DMS114 treated with DMSO at 0.1 percent for 48 hours (cell line): ENCODE measurements around the gene CCDC40.

Experiments used
- DNase-seq: peaks from one replicate; lab custom pipeline; 2025; ENCODE audit not compliant: unreplicated experiment; lab: John Stamatoyannopoulos, UW

CCDC40 gene

DNA sequence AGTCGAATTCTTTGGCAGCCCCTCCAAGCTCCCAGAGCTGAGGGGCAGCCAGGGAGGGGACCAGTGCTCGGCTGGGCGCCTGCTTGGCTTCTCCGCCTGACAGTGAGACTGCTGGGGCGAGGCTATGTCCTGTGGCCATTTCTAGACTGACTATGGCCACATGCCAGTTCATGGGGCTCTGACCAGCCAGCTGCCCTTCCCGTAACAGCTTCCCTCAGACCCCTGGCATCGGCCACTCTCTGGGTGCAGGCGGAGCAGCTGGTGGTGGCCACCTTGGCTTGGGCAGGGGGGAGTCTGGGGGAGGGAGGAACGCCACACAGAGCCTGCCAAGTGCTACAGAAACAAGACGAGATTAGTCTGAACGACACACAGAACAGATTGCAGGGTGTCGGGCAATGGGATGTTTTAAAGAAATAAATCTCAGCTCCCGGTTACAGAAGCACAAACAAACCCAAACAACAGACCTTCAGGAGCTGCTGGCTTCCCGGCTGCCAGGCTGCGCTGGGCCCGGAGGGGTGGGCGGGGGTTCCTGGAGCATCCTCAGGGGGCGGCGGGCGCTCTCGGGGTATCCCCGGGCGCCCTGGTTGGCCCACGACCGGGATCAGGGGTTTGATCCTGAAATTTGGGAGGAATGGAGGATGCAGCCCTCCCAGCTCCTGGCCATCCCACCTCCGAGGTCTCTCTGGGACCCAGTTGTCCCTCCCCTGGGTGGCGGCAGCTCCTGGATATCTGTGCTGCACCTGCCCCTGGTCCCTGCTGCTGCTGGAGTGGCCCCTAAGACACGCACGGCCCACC, 35.3 kb upstream of the CCDC40 start:
- no peak for DNase-seq

DNA sequence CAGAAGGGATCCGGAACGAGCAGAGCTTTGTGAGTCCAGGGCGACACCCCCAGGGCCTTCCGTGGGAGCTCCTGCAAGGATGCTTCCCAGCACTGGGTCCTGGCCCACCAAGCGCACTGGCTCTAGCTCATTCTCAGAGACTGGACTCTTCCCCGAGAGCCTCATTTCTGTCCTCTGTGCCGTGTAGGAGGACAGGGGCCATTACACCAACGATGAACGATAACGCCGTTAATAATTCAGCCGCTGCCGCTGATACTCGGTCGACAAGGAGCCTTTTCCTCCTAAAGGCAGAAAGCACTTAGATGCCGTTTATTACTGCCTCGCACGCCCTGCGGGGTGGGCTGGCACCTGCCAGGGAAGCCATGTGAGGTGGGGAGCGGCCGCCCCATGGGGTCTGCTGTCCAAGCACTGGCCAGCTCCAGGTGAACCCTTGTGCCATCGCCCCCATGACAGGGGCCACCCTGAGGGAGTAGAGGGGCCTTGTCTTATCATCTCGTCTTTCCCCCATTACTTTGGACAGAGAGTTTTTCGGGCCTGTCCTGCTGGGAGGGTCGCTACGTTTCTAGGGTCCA, 34.3 kb upstream of the CCDC40 start:
- no peak for DNase-seq

DNA sequence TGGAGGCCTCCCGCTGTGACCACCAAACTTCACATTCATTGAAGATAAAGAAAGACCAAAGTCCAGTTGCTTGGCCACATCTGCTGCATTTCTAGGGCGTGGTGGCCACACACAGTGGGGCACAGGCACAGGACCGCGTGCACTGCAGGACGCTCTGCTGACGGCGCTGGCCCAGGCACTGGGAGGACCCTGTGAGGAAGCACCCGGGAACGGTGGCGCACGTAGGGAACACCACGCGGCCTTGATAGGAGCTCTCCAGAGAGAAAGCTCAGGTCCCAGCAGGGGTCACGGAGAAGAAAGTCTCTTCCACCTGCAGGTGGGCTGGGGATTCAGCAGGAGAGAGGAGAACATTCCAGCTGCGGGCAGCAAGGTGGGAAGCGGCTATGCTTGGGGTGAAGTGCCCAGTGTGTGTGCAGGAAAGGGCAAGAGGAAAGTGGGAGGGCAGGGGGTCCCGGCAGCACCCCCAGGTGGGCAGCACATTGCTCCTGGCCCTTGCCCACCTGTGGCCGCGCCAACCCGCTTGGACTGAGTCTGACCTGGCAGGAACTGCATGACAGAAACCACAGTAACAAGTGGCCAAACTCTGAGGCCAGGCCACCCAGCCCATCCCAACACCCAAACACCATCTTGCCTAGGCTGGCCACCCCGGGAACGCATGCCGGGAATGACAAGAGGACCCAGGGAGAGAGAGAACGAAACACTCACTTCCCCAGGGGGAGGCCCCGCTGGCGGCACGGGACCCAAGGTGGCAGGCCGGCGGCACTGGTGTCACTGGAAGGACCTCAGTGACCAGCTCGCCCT, 33.6 kb upstream of the CCDC40 start:
- DNase-seq: no peak

DNA sequence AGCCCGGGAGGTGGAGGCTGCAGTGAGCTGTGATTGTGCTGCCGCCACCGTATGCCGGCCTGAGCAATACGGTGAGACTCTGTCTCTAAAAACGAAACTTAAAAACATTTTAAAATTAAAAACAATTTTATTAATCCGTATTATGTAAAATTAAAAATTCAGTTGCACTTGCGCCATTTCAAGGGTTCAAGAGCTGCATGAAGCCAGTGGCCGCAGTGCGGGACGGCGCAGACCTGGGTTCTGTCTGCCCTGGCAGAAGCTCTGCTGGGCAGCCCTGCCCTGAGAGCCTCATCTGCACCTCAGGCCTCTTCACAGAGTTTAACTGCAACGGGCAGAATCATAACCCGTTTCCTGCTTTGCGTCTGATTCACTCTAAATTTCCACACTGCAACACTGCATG, 32.5 kb upstream of the CCDC40 start:
- DNase-seq: no peak

DNA sequence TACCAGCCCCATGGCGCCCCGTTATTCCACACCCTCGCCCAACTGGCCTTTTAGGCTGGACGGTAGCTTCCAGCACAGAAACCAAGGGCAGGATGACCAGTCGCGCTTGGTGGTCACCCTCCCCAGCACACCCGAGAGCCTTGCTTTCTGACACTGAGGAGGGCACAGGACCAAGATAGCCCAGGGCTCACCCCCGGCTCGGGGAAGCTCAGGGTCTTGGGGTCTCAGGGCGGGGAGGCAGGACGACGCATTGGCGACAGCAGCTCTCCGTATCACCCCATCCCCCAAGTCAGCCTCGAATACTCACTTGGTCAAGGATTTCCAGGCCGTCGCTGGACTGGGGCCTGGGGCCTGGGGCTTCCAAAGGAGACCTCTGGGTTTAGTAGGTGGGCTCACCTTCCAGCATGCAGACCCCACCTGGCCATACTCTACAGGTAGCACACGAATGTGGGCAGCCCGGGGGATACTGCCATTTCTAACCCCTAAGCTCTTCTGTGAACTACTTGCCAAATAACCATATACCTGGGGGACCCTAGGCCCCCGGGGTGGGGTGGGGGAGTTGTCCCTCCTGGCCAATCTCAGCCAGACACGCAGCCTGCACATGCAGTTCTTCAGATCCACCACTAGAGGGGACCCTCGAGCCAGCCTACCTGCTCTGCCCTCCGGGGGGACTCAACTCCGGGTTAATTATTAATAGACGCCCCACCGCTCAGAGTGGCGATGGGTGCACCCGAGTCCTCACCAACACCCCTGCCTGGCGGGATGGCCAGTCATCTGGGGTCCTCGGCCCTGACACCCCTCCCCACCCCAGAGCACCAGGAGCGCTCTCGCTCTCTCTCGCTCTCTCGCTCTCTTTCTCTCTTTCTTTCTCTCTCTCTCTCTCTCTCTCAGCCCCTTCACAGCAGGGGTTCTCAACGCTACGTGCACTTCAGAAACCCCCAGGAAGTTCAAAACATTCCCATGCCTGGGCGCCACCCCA, 30.8 kb upstream of the CCDC40 start:
- DNase-seq: peak; percentile 30

DNA sequence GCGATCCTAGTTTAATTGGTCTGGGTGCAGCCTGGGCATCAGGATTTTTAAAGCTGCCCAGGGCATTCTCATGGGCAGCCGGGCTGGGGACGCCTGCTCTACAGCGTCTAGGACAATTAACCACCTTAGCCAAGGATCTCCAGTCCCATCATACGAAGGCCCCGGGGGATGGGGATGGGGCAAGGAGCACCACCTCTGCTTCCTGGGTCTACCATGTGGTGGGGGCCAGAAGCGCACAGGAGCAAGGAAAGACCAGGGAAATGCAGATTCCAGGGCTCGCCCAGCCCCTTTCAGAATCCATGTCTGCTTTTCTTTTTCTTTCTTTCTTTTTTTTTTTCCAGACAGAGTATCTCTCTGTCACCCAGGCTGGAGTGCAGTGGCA, 30.1 kb upstream of the CCDC40 start:
- DNase-seq: no peak

DNA sequence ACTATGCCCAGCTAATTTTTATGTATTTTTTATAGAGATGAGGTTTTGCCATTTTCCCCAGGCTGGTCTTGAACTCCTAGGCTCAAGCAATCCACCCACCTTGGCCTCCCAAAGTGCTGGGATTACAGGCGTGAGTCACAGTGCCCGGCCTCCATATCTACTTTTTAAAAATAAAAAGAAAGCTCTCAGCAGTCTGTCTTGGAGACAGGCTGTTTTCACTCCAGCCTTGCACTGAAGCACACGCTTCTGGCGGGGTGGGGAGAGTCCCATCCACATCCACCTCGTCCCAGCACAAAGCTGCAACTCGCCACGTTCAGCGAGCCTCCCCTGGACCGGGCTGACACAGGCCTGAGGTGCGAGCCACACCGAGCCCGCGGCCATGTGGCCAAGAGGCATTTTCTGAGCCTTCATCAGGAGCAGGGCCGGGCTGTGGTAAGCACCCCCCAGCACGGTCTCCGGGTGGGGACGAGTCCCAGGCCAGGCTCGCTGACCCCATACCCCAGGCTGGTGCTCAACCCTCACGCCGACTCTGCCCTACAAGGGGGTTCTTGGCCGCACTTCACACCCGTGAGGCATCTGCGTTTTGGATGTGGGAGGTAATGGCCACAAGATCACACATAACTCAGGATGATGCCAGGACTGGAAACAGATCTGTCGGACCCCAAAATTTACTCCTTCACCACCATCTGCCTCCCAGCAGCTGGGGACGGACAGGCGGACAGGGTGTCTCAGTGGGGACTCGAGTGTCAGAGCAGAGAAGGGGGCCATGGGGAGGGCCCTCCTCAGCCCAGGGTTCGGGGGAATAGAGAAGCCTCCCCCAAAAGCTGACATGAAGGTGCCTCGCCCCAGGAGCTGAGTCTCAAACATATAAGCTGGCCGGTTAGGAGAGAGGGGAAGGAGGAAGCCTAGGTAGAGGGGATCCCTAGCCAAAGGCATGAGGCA, 29.4 kb upstream of the CCDC40 start:
- no peak for DNase-seq

DNA sequence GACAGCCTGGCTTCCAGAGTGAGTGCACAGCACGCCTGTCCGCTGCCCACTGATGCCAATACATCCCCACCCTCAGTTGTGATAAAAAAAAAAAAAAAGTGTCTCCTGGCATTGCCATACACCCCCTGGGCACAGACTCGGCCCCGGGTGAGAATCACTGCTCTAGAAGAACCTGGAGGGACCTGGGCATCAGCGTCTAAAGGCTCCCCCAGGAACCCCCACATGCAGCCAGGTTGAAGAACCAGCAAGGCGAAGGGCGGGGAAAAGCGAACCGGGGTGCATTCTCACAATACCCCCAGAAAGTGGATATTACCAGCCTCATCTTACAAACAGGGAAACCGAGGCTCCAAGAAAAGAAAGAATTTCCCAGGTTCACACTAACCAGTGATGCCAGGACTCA, 28.5 kb upstream of the CCDC40 start:
- DNase-seq: no peak

DNA sequence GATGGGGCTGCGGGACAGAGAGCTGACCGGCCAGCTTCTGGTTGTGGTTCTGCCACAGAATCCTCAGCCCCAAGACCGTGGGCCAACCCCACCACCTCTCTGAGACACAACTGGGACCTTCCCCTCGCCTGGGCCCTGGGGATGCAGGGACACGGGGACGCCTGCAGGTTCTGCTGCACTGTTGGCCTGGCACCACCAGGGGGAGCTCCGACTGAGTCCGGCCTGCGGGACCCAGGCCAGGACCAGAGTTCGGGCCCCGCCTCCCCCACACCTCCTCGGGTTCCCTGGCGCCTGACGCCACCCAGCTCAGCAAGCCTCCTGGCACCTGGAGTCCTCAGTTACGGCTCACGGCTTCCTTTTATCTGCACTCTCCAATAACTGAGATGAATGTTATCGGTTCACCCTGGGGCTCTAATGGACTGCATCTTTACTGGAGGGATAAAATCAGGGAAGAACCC, 28.0 kb upstream of the CCDC40 start:
- DNase-seq: peak; percentile 32

DNA sequence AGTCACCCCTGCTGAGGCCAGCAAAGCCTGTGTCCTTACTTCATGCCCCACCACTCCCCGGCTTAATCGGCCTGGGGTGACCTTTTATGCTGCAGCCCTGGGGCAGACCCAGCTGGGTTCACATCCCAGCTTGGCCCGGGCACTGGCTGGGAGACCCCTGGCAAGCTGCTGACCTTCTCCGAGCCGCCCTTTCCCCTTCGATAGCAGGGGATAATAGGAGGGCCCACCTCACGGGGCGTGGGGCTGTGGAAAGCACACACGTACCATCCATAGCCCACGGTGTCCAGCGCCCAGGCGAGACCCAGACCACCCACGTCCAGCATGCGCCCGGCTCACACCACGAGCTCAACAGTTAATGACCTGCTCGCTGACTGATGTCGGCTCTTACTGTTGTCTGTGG, 27.6 kb upstream of the CCDC40 start:
- no peak for DNase-seq

DNA sequence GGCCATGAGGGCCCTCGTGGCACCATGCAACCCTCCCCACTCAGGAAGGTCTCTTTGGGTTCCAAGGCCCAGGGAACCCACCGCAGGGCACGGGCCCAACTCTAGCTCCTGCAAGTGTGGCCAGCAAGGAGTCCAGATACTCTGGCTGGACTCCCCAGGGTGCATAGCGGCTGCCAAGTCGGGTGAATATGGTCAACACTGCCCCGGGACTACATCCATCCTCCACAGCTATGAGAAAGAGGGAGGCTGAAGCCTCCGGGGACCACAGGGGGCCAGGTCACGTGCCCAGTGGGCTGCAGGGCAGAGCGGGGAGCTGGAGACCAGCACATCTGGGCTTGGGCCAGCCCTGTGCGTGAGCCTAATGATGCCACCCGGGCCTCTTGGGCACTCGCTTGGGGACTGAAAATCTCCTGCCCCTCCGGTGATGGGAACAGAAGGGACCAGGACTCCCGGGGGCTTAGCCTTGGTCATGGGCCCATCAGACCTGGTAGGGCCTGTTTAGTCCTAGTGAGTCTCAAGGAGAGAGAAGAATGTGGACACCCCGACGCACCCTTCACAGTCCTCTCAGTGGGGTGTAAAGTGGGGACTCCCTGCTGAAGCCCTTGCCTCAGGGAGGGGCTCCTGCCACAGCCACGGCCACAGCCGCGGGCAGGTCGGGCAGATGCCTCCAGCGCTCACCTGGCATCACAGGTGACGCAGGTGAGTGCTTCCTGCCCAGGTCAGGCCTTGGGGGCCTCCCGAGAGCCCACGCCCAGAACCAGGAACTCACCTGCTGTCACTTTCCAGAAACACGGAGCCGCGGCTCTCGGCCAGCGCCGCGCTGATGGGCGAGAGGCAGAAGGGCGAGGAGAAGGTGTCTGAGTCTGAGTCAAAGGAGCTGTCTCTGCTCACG, 26.8 kb upstream of the CCDC40 start:
- no peak for DNase-seq

DNA sequence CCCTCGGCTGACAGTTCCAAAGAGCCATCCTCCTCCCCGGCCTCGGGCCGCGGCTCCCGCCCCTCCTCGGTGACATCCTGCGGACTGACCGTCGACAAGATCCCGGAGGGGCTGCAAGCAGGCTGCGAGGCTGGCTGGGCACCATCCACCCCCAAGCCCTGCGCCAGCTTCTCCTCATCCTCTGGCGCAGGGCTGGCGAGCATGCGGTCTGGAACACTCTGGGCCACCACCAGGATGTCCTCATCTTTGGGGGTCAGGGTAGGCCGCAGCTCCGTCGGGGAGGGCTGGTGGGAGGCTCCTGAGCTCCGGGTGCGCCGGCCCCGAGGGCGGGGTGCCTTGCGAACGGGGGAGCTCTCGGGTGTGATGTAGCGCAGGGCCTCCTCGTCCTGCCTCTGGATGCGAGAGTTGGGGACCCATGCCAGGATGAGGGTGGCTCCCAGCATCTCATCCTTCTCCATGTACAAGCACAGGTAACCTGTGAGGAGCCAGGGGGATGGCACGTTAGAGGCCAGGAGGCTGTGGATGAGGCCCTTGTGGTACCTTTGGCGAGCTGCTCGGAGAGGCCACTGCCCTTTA, 26.1 kb upstream of the CCDC40 start:
- DNase-seq: no peak

DNA sequence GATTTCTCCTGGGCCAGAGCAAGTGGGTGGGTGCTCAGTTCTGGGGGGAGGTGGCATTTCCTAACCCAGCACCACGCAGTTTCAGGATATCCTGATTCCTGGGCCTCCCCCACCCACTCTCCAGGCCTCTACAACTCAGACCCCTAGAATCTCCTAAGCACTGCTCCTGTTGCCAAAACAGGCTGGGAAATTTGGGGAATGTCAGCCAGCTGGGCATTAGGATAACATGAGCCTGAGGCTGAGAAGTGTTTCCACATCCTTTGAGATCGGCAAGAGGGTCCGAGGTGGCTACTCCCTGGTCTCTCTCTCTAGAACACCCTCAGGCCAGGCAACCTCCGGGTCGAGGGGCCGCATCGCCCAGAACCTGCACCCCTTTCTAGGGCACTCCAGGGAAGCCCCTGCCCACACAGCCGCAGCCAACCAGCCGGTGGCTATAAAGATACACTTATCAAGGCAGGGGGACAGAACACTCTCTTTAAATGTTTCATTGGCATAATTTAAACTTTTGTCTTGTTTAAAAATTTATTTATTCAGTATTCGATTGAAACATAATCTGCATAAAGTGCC, 24.4 kb upstream of the CCDC40 start:
- no peak for DNase-seq

DNA sequence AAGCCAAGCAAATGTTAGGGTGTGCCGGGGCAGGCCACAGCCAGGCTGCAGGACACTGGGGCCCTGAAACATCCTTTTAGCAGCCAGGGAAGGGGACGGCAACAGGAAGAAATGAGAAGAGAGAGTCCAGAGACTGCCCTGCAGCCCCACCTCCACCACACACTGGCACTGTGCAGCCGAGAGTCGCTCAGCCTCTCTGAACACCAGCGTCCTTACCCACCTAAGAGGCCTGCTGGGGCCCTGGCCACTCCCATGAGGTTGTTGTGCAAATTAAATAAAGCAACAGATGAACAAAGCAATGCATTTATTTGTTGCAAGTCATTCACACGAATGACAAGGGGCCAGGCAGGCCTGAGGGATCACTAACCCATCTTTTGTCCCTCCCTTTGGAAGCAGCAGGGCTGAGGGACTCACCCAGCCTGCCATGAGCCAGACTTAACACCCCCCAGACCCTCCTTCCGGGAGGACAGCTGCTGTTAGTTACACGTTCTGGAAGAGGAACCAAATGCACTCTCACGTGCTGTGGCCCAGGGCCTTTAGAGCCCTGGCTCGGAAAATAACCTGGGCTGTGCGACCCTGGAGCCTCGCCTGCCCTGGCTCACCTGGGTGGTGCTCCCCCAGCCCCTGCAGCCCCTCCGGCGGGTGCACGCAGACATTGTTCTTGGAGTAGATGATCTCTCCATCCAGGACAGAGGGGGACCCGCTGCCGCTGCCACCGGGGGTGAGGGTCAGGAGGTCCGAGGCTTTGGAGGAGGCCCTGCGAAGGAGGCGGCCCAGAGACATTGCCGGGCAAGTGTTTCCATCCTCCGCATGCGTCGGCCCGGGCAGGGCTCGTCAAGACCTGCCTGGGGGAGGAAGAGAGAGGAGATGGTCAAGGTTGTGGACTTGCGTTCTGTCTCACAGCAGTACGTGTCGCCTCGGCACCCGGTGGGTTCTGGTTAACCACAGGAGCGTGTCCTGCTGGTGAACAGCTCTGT, 23.4 kb upstream of the CCDC40 start:
- no peak for DNase-seq

DNA sequence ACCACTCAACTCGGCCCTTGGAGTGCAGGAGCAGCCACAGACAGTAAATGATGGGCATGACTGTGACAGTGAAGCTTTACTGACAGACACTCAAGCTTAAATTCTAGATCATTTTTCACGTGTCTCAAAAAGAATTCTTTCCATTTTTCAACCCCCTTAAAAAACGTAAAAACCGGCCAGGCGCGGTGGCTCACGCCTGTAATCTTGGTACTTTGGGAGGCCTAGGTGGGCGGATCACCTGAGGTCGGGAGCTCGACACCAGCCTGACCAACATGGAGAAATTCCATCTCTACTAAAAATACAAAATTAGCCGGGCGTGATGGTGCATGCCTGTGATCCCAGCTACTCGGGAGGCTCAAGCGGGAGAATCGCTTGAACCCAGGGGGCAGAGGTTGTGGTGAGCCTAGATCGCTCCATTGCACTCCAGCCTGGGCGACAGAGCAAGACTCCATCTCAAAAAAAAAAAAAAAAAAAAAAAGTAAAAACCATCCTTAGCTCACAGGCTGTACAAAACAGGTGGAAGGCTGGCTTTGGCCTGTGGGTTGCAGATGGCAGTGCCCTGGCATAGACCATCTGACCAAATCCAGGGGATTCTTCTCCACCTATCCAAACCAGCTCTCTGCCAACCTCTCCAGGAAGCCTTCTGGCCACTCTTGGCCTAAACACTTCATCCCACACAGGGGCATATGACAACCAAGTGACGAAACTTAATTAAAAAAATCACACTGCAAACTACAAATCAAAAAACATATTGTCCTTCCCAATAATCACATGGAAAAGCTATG, 19.0 kb upstream of the CCDC40 start:
- no peak for DNase-seq
